Measurements from ENCODE around the gene POMT2.
"Not testable (repeated sequence)": the region's sequence is repeated elsewhere in the genome, so short reads cannot be mapped to it uniquely, and the experiment has no call there.

The POMT2 gene

GRCh38 chr14:77290705-77291104 is 30.0 kb downstream of the POMT2 start:
- DNase-seq, result no peak

DNA sequence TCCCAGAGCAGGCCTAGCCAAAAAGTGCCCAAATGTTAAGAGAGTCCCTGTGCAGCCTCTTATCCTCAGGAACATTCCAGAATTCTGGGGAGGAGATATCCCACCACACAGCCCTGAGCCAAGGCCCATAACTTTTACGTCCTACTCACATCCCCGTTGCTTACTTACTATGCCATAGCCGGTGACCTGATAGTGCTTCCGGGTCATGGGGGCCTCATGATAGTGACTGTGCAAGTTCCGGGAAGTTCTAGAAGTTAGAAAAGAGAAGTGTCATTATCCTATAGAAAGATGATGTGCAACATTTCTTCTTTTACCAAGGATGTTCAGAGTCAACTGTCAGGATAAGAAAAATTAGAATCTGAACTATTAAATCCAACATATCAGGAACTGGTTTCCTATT is 34.1 kb downstream of the POMT2 start:
- DNase-seq, result no peak

GRCh38 chr14:77284466-77284865 is 36.2 kb downstream of the POMT2 start:
- DNase-seq, result no peak

GRCh38 chr14:77284066-77284465 is 36.6 kb downstream of the POMT2 start:
- DNase-seq, result no peak

GRCh38 chr14:77281852-77282410 is 38.8 kb downstream of the POMT2 start:
- DNase-seq, result no peak

DNA sequence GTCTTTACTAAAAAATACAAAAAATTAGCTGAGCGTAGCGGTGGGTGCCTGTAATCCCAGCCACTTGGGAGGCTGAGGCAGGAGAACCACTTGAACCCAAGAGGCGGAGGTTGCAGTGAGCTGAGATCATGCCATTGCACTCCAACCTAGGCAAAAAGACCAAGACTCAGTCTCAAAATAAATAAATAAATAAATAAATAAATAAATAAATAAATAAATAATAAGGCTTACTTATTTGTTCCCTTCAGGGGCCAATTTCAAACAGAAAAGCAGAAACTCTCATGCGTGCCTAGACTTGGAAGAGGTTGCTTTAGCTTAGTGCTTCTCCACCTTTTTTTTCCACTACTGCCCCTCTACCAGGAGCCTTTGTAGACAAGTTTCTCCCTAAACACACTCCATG is 39.8 kb downstream of the POMT2 start:
- not testable (repeated sequence) for DNase-seq

DNA sequence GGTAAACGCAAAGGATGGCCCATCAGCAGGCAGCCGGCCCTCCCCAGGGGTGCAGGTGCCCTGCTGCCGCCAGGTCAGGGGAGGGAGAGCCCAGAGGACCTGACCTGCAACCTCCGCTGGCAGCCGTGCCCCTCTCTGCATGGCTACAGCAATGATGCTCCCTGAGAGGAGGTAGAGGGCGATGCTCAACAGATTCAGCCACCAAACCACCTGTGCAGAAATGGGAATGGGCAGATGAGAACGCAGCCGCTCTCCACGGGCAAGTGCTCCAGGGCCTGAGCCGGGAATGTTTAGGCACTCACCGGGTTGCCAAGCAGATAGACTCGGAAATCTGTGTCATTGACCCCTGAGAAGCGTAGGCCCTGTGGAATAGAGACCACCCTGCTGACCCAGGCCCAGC is 41.0 kb downstream of the POMT2 start:
- no peak for DNase-seq

DNA sequence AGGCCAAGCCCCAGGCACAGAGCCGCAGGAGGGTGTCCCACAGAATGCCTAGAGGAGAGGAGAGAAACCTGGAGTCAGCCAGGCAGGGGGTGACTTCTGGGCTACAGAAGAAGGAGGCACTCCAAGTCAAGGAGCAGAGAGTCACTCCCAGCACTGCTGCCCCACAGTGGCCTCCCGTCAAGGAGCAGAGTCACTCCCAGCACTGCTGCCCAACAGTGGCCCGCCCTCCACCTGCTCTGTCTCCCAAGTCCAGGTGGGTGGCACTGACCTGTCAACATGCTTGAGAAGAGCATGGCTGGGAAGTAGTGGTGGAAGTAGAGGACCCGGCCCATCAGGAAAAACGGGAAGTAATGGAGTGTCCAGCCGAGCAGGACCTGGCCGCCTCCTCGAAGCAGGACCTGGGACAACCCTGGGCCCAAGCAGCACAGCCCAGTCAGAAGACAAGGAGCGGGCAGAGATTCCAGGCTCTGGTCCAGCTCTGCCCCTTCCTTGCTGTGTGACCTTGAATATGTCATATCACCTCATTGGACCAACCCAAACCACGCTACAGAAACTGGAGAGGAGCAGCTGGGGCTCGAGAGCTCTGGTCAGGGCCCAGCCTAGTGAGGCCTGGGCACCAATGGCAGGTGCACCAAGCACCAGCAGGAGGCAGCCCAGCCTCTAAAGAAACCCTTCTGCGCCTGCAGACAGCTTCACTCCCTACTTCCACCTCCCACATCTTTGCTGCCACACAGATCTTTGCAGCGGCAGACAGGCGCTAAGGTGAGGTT is 42.0 kb downstream of the POMT2 start:
- DNase-seq, result no peak

GRCh38 chr14:77276959-77277358 is 43.7 kb downstream of the POMT2 start:
- no peak for DNase-seq

DNA sequence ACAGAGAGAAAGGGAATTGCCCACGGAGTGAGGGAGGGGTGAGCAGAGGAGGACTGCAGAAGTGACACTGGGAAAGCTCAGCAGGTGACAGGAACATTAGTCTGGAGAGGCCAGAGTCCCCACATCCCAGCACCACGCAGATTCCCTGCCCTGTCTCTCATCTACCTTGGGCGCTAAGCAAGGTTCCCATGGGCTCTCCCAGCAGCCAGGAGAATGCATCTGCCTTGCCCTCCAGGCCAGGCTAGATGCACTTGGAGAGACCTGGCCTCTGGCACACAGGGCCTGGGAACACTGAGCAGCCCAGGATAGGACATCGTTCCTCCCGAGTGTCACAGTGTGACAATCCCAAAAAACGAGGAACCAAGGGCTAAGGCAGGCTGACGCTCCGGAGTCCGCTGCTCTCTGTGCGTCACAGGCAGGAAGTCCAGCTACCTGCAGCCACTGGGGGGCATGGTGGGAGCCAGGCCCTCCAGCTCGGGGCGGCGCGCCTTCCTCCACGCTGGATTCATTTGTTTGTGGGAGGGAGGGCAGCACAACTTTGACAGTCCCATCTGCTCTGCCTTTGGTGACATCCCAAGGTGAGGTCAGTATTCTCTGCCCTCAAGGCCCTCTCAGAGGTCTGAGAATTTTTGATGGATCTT is 44.3 kb downstream of the POMT2 start:
- no peak for DNase-seq

DNA sequence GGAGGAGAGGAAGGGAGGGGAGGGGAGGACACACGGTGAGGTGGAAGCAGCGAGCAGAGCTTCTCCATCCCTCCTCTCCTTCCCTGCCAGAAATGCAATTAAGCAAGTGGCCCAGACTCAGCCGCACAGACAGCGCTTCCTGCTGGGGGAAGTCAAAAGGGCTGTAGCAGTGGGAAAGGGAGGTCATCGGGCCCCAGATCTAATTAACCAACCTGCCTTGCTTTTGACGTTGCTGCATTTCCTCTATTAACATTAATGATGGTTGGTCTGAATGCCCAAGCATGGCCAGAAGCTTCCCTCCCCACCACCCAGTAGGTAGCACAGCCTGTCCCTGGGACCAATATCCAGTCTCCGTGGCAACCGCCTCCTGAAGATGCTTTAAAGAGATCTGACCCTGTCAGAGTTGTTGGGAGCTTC is 45.1 kb downstream of the POMT2 start:
- no peak for DNase-seq

DNA sequence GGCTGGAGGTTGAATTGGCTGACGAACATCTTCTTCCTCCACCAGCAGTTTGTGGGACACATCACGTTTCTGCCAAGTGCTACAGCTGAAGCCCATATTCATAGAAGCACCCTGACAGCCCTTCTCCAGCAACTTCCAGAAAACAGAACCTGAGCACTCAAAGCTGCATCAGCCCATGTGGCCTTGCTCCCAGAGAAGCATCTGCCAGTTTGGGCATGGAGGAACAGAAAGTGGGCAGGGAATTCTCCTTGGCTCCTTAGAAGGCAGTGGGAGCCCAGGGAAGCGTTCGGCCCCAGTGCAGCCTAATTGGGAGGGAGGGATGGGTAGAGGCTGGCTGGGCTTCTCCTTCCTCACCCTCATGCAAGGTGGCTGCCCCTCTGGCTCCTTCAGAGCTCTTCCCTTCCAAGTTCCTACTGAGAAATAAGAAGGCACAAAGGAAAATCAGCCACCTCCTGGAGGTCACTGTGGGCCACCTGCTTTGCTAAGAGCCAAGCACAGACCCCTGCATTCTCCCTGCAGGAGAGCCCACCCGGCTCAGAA is 45.6 kb downstream of the POMT2 start:
- no peak for DNase-seq

DNA sequence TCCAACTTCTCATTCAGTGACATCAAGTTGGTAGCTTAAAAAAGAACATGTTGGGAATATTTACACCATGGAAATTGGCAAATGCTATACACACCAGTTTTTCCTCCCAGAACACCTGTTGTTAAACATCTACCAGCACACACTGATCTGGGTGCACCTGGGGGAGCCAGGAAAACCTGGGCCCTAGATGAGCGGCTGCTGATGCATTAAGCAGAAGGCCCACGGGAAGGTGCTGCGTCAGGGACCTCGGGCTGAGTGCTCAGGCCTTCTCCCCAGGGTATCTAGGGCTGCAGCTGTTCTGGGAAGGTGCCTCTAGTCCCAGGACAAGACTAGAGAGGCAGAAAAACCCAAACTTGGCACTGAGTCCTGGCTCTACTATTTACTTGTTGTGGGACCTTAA is 46.9 kb downstream of the POMT2 start:
- DNase-seq, result no peak

DNA sequence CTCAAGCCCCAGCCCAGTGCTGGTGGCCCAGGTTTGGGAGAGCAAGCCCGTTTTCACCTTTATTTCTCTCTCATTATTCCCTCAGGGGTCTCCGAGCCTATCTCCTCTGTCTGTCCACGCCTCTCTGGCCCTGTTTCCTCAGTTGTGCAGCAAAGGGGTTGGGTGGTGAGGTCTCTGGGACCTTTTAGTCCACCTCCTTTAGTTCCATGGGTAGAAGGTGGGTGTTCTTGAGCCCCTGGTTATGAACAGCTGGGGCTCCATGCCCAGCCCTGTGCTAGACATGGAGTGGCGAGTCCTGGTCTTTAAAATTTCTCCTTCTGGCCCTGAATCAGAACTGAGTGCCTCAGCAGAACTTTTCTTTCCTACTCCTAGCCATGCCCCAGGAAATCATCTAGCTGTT is 48.4 kb downstream of the POMT2 start:
- DNase-seq, result no peak

GRCh38 chr14:77271113-77271710 is 49.5 kb downstream of the POMT2 start, which contains the start of gene NGB:
NGB (minus strand) TSS chr14:77271206; CDS start chr14:77270937, 269 bp downstream.
- no peak for DNase-seq

DNA sequence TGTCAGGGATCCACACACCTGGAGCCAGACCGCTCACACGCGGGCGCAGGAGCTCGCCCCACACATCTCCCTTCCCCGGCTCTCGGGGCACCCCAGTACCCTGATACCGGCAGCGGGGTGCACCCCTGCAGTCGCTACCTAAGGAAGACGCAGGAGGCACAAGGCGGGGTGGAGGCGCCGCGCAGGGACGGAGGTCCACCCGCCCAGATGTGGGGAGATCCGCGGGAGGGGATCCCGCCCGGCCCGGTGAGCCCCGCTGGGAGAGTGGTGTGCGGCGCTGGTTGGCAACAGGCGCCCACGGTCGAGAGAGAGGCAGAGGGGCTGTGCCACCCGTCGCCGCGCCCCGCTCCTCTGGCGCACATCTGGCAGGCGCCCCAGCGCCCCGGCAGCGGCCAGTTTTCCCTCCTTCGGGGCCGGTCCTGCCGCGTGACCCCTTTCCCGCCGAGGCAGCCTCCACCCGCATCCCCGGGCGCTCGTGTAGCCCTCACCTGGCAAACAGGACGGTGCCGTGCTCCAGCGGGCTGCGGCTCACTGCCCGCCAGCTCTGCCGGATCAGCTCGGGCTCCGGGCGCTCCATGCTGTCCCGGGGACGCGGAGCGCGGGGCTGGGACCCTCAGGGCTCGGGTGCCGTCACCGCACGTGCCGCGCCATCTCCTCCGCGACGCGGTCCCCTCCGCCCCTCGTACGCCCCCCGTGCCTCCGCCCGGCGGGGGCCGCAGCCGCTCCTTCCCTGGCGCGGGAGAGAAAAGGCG is 50.1 kb downstream of the POMT2 start:
- no peak for DNase-seq

- no peak for DNase-seq
Observed at GRCh38 chr14:77268989-77269600, 51.6 kb downstream of the POMT2 start.

GRCh38 chr14:77267937-77268699 is 52.6 kb downstream of the POMT2 start:
- no peak for DNase-seq

- DNase-seq, result no peak
Observed at GRCh38 chr14:77266336-77266735, 54.3 kb downstream of the POMT2 start.

DNA sequence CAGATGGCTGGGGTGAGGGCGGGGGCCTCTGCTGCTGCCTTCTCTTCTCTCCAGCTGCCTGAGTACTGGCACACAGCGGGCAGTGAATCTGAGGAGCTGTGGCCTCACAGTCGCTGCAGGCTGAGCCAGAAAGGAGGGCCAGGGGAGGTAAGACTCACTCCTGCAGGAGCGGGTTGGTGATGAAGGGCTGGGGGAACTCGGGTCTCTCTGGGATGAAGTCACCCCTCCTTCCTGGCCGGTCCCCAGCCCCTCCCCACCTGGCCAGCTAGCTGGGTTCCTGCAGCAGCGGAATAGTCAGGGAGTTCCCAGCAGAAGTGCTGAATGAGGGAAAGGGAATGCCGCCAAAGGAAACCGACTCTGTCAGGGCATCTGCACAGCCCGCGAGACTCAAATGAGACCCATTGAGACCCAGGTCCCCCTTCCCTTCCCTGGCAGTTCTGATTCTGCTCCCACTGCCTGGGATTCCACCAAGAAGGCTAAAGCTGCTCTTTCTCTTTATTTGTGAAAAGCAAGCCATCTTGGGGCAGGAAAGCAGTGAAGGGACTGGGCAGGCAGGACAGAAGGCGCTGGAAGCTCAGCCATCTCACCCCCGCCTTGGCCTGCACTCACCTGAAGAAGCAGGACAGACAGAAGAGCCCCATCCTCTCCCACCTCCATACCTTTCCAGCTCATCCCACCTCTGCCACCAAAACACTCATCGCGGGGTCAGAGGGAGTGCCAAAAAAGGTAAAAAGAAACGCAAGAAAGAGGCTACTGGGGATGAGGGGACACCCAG is 54.9 kb downstream of the POMT2 start:
- DNase-seq, result no peak

- no peak for DNase-seq
Observed at GRCh38 chr14:77265187-77265515, 55.5 kb downstream of the POMT2 start.
